ENCODE data around the gene DNAJA1. TPM values are rescaled to one million over a fixed set of nuclear protein-coding genes. Genes with fewer than 3 reads are reported as not detected.
A peak's percentile ranks its signal among the peaks of the same experiment; 100 is the strongest.

Gene DNAJA1
- total RNA-seq, 6 donors from 2014 or later = 35.6 to 141 (median 94.0) TPM

GRCh38 chr9:33051144-33051543 is 26.1 kb downstream of the DNAJA1 start:
- TF ChIP-seq POLR2AphosphoS5 (IDR thresholded peaks at IDR 0.05) (no peak), POLR2A (IDR thresholded peaks at IDR 0.05) (no peak), EP300 (IDR thresholded peaks at IDR 0.05) (no peak)
- TF ChIP-seq, protein P1, sequence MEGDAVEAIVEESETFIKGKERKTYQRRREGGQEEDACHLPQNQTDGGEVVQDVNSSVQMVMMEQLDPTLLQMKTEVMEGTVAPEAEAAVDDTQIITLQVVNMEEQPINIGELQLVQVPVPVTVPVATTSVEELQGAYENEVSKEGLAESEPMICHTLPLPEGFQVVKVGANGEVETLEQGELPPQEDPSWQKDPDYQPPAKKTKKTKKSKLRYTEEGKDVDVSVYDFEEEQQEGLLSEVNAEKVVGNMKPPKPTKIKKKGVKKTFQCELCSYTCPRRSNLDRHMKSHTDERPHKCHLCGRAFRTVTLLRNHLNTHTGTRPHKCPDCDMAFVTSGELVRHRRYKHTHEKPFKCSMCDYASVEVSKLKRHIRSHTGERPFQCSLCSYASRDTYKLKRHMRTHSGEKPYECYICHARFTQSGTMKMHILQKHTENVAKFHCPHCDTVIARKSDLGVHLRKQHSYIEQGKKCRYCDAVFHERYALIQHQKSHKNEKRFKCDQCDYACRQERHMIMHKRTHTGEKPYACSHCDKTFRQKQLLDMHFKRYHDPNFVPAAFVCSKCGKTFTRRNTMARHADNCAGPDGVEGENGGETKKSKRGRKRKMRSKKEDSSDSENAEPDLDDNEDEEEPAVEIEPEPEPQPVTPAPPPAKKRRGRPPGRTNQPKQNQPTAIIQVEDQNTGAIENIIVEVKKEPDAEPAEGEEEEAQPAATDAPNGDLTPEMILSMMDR (IDR thresholded peaks at IDR 0.05) = no peak
- Histone ChIP-seq H3K27ac (no peak overlapping the region), H3K27me3 (no peaks in the 10 kb centered on the region), H3K4me3 (no peak overlapping the region), H3K9me3 (no peaks in the 10 kb centered on the region), H3K36me3 (peaks cover 9 to 91% (median 48%) of the 10 kb centered on the region in 4 donors), H3K4me1 (no peaks in the 10 kb centered on the region)
- 75 to 92% methylated on average over 4 of the region's 4 CpGs for WGBS, 2 donors
- DNase-seq = no peak
- ATAC-seq (ENCODE audit: low FRiP score in 2 of 2) = no peak

GRCh38 chr9:33065157-33066076 is 40.3 kb downstream of the DNAJA1 start:
- peaks cover 38 to 96% (median 66%) of the 10 kb centered on the region in 4 donors for H3K36me3 ChIP-seq
- no peaks in the 10 kb centered on the region for H3K27me3 ChIP-seq
- DNase-seq (no peak), ATAC-seq (ENCODE audit: low FRiP score in 2 of 2) (peak in 1 of 2 donors; percentile 31)
- H3K4me3 ChIP-seq = no peak overlapping the region
- H3K27ac ChIP-seq = no peak overlapping the region
- H3K9me3 ChIP-seq = no peaks in the 10 kb centered on the region
- H3K4me1 ChIP-seq = no peaks in the 10 kb centered on the region
- TF ChIP-seq, protein P1 (IDR thresholded peaks at IDR 0.05) = no peak
- no peak for TF ChIP-seq POLR2A (IDR thresholded peaks at IDR 0.05)
- TF ChIP-seq POLR2AphosphoS5 (IDR thresholded peaks at IDR 0.05) = no peak
- no peak for TF ChIP-seq EP300 (IDR thresholded peaks at IDR 0.05)
- 88 to 90% methylated on average over 5 of the region's 5 CpGs for WGBS, 2 donors

DNA sequence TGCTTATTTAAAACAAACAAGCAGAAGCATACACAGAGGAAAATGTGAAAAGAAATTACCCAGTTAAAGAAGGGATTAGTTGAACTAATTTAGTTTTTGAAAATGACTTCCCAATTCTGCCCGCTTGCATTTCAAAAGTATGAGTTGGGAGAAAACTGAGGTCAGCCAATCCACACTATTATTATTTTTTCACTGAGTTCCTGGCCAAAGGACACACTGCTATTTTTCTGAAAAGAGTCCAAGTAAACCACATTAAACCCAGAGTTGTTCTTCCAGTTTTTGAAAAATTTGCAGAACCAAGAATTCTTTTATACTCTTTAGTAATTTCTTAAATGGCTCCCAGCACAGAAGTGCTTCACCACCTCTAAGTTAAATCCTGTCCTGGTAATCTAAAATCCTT is 43.9 kb downstream of the DNAJA1 start:
- 79 to 89% methylated on average over 1 of the region's 1 CpG for WGBS, 2 donors
- peaks cover 0 to 7% (median 2%) of the 10 kb centered on the region in 4 donors for H3K4me1 ChIP-seq
- H3K36me3 ChIP-seq = peaks cover 34 to 94% (median 68%) of the 10 kb centered on the region in 4 donors
- H3K9me3 ChIP-seq = no peaks in the 10 kb centered on the region
- ATAC-seq (ENCODE audit: low FRiP score in 2 of 2) (no peak), DNase-seq (no peak)
- TF ChIP-seq EP300 (IDR thresholded peaks at IDR 0.05) (no peak), POLR2A (IDR thresholded peaks at IDR 0.05) (no peak), POLR2AphosphoS5 (IDR thresholded peaks at IDR 0.05) (no peak)
- TF ChIP-seq, protein P1 (IDR thresholded peaks at IDR 0.05) = no peak
- H3K4me3 ChIP-seq = no peak overlapping the region
- no peak overlapping the region for H3K27ac ChIP-seq
- H3K27me3 ChIP-seq = no peaks in the 10 kb centered on the region

DNA sequence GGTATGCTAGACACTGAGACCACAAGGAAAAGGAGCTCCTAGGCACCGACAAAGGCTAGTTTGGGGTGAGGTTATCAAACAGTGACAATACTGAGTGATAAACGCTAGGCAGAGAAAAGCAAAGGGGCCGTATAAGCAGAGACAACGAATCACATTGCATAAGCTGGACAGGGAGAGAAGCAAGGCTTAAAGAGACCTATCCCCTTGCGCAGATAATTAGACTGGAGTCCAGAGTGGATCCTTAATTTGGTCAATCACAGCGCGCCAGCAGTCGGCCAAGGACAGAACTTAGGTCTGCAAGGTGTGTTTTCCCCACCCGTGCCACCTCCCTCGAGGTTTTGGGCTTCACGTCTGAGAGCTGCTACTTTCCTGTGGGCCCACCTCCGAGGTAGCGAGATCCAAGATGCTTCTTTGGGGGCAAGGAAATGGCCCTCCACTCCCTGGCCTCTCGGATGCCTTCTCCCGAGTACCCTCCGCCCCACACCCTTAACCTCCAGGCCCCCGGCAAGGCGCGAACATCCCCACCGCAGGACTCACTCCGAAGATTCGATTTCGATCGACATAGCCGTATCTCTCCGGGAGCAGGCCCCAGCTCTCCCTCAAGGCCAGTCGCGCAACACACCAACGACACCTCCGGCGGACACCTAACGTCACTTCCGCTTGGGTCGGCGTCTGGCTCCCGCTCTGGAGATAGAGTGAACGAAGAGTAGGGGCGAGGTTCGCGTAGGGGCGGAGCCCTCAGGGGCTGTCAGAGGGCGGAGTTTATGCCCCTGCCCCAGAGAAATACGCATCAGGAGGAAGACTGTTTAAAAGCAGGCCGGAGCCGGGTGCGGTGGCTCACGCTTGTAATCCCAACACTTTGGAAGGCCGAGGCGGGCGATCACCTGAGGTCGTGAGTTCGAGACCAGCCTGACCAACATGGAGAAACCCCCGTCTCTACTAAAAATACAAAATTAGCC is 51.3 kb downstream of the DNAJA1 start, which contains the start of gene SMU1:
SMU1 (minus strand) TSS at position 629 of the 959 bp plus-strand sequence; CDS start at position 563, 66 bp downstream.
- Histone ChIP-seq H3K4me1 (peaks cover 13 to 26% (median 18%) of the 10 kb centered on the region in 4 donors), H3K27me3 (no peaks in the 10 kb centered on the region), H3K36me3 (peaks cover 6 to 23% (median 21%) of the 10 kb centered on the region in 4 donors), H3K9me3 (no peaks in the 10 kb centered on the region), H3K4me3 (peak within 1 kb of the TSS; percentile 48 to 87 (median 69)), H3K27ac (peak within 1 kb of the TSS; percentile 91 to 94 (median 92))
- 1 to 2% methylated on average over 37 to 53 of the region's 53 CpGs for WGBS, 2 donors
- TF ChIP-seq, protein P1 (IDR thresholded peaks at IDR 0.05) = peak in 1 of 6 experiments; percentile 19
- TF ChIP-seq POLR2A (IDR thresholded peaks at IDR 0.05) (peak in 3 of 4 donors; percentile 80 to 90 (median 89)), EP300 (IDR thresholded peaks at IDR 0.05) (no peak), POLR2AphosphoS5 (IDR thresholded peaks at IDR 0.05) (peak; percentile 92 to 95)
- ATAC-seq (ENCODE audit: low FRiP score in 2 of 2) (peak; percentile 98 to 99), DNase-seq (peak; percentile 94 to 98)

Data from upper lobe of left lung (tissue), 6 donors.